ENCODE data around the gene MAD1L1.
"Not testable (repeated sequence)": the region's sequence is repeated elsewhere in the genome, so short reads cannot be mapped to it uniquely, and the experiment has no call there.

MAD1L1 gene

DNA sequence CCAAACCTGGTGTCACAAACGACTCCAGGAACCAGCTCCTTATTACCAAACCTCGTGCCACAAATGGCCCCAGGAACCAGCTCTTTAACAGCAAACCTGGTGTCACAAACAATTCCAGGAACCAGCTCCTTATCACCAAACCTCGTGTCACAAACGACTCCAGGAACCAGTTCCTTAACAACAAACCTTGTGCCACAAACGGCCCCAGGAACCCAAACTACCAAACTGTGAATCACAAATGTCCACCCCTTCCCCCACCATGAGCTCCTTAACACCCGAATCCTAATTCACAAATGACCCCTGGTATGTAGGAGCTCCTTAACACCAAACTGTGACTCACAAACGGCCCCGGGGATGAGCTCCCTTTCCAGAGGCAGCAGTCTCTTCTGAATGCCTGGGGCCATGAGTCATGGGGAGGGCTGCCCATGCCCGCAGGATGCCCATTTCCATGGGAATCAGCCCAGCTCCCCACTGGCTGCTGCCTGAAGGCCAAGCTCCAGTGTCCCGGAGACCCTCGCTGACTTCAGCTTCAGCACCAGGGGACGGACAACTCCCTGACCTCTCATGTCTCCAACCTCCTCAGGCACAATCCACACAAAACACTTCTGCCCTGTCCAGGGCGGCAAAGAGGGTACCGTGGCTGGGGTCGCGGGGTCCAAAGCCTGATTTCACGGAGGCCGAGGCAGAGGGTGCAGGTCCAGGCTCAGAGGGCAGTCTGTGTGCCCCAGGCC lies 349.5 kb downstream of the MAD1L1 start:
- DNase-seq (ENCODE audit: low read depth) = peak; percentile 18
- in situ Hi-C loops (cut with HindIII; ENCODE audit: low sequenced_read_pairs) = no loop called here
- TF ChIP-seq, protein P1, sequence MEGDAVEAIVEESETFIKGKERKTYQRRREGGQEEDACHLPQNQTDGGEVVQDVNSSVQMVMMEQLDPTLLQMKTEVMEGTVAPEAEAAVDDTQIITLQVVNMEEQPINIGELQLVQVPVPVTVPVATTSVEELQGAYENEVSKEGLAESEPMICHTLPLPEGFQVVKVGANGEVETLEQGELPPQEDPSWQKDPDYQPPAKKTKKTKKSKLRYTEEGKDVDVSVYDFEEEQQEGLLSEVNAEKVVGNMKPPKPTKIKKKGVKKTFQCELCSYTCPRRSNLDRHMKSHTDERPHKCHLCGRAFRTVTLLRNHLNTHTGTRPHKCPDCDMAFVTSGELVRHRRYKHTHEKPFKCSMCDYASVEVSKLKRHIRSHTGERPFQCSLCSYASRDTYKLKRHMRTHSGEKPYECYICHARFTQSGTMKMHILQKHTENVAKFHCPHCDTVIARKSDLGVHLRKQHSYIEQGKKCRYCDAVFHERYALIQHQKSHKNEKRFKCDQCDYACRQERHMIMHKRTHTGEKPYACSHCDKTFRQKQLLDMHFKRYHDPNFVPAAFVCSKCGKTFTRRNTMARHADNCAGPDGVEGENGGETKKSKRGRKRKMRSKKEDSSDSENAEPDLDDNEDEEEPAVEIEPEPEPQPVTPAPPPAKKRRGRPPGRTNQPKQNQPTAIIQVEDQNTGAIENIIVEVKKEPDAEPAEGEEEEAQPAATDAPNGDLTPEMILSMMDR (IDR thresholded peaks at IDR 0.05; ENCODE audit: low read depth, low read length, missing control alignments) = no peak
- H3K4me3 ChIP-seq (ENCODE audit: low read depth, low read length) = no peak overlapping the region

DNA sequence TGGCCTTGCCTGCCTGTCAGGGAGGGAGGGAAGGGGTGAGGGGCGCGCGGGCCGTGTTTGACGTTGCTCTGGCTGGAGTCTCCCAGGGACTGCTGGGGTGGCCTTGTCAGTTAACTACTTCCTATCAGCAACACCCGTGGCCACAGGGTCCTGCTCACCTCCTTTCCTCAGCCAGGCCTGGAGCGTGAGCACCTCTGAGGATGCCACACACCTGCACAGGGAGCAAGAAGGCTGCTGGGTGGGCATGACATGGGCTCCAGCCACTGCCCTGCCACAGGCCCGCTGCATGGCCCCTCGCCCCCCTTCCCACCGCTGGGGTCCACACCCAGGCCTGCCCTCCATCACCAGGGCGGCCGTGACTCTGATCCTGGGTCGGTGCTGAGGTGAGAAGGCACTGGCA lies 350.3 kb downstream of the MAD1L1 start:
- in situ Hi-C loops (cut with HindIII; ENCODE audit: low sequenced_read_pairs) = no loop called here
- no peak for DNase-seq (ENCODE audit: low read depth)
- TF ChIP-seq, protein P1 (IDR thresholded peaks at IDR 0.05; ENCODE audit: low read depth, low read length, missing control alignments) = no peak
- H3K4me3 ChIP-seq (ENCODE audit: low read depth, low read length) = no peak overlapping the region

DNA sequence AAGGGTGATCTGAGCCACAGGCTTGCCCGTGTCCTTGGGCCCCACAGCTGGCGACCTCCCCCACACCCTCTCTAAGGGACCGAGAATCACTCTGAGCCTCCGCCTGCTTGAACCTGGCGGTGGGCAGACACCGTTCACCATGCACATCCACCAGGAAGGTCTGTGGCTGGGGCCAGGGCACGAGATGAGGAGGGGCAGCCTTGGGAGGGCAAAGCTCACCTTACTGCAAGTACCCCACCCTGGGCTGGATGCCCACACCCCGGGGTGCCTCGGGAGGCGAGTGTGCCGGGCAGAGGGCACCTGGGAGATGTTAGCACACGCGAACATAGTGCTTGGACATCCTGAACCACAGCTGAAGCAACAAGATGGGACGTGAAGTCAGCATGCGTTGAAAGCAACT lies 350.8 kb downstream of the MAD1L1 start:
- no peak for DNase-seq (ENCODE audit: low read depth)
- TF ChIP-seq, protein P1 (IDR thresholded peaks at IDR 0.05; ENCODE audit: low read depth, low read length, missing control alignments) = no peak
- no peak overlapping the region for H3K4me3 ChIP-seq (ENCODE audit: low read depth, low read length)
- in situ Hi-C loops (cut with HindIII; ENCODE audit: low sequenced_read_pairs) = no loop called here

DNA sequence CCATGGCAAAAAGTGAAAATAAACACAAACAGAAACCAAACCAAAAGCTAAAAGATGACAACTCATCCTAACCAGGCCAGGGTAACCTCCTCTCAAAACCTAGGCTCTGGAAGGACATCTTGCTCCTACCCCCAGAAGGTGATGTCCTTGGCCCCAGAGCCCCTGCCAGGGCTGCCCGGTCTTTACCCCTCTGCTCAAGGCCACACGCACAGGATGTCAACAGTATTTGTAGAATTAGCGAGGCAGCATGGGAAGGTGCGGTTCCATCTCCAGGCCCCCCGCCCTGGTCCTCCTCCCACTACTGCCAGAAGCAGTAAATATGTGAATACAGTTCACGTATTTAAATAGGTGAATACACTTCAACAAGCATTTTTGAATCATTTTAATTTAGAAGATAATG lies 356.1 kb downstream of the MAD1L1 start:
- in situ Hi-C loops (cut with HindIII; ENCODE audit: low sequenced_read_pairs); DNase-seq (ENCODE audit: low read depth); H3K4me3 ChIP-seq (ENCODE audit: low read depth, low read length): not testable (repeated sequence)

DNA sequence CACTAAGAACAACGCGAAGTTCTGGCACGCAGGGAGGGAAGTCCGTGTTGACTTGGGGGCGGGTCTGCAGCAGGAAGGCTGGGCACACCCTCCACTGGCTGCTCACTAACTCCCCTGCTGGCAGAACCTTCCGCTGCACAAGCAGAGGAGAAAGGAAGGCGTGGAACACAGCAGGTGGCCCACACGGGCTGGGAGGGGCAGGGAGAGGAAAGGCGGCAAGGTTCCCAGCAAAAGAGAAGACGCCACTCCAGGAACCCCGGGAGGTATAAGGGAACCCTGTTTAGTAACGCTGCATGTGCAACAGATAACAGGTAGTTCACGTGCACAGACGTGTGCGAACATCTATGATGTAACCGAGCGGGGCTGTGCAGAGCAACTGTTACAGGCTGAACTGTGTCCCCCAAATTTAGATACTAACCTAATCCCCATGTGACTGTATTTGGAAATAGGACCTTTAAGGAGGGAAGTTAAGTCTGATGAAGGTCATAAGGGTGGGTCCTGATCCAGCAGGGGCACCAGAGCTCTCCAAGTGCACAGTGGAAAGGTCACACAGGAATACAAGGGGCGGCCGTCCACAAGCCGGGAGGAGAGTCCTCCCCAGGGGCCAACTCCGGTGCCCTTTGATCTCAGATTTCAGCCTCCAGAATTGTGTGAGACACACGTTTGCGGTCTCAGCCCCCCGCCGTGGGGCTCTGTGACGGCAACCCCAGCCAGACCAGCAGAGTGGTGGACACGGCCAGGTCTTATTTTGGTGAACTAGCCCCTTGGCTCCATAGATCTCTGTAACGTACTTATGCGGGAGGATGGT lies 357.1 kb downstream of the MAD1L1 start:
- DNase-seq (ENCODE audit: low read depth); in situ Hi-C loops (cut with HindIII; ENCODE audit: low sequenced_read_pairs); H3K4me3 ChIP-seq (ENCODE audit: low read depth, low read length): not testable (repeated sequence)
- TF ChIP-seq, protein P1 (IDR thresholded peaks at IDR 0.05; ENCODE audit: low read depth, low read length, missing control alignments) = peak; percentile 22

DNA sequence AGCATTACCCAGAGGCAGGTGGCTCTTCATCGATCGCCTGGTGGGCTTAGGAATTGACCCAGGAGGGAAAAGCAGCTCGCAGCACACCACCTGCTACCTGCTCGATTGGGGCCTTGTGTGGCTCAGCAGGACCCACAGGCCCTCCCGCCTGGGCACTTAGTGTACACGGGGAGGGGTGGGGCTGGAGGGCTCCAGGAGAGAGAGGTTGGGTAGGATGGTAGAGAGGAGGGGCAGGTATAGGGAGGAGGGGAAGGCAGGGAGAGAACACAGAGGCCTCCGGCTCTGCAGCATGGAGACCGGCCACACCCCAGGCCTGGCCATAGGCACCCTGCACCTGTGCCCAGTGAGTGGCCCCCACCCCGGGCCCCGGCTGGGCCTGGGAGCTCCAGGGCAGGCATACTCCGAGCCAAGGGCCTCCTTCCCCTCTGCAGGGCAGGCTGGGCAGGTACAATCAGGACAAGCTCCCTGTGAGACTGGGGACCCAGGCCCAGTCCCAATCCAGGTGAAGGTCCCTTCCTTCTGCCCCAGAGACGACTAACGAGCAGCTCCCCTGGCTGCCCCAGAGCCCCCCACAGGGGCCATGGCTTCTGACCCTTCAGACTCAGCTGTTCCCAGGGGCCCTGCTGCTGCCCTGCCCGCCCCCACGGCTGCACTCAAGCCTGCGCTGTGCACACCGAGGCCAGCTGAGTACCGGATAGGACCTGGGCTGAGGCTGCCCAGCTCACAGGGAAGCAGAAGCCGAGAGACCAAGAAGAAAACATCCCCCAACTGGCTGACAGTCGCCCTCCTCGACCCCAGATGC lies 358.0 kb downstream of the MAD1L1 start:
- DNase-seq (ENCODE audit: low read depth); in situ Hi-C loops (cut with HindIII; ENCODE audit: low sequenced_read_pairs); H3K4me3 ChIP-seq (ENCODE audit: low read depth, low read length): not testable (repeated sequence)

DNA sequence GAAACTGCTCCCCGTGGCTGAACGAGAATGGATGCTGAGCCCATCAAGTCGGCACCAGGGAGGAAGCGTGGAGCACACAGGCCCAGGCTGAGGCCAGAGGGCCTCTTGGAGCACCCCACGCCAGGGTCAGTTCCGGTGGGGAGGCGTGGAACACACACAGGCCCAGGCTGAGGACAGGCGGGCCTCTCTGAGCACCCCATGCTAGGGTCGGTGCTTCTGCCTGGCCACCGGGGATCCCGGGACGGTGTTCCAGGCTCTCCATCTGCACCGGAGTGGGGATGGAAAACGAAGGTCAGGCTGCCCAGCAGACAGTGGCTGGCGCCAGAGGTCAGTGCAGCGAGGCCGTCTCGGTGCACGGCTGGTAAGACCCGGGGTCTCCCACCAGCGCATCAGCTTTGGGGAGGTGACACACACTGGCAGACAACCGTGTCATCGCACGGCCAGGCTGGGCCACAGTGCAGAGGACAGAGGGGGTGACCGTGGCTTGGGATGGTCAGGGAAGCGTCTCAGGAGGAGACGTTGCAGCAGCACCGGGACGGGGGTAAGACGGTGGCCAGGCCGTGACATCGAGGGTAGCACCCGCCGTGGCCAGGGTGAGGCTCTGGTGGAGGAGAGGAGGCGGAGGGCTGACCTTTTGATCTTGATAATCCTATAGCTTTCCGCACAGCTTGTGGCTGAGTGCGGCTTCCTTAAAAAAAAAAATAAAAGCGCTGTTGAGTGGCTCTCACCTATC lies 358.7 kb downstream of the MAD1L1 start:
- no peak overlapping the region for H3K4me3 ChIP-seq (ENCODE audit: low read depth, low read length)
- TF ChIP-seq, protein P1 (IDR thresholded peaks at IDR 0.05; ENCODE audit: low read depth, low read length, missing control alignments) = no peak
- no peak for DNase-seq (ENCODE audit: low read depth)
- in situ Hi-C loops (cut with HindIII; ENCODE audit: low sequenced_read_pairs) = no loop called here

Measured in astrocyte of the cerebellum (primary cell).